Measurements from ENCODE around the gene MIA. TPM values are rescaled to one million over a fixed set of nuclear protein-coding genes. Genes with fewer than 3 reads are reported as not detected.
A peak's percentile ranks its signal among the peaks of the same experiment; 100 is the strongest.
"Not testable (repeated sequence)": the region's sequence is repeated elsewhere in the genome, so short reads cannot be mapped to it uniquely, and the experiment has no call there.

MIA gene
- total and polyA plus RNA-seq, 2 donors, result 2.9 to 11.8 TPM

- Histone ChIP-seq H3K36me3 (ENCODE audit: insufficient read depth) (no peaks in the 10 kb centered on the region), H3K4me3 (ENCODE audit: low read depth, low read length) (peak within 1 kb of the TSS; percentile 49), H3K27ac (ENCODE audit: low read depth) (peak within 1 kb of the TSS; percentile 97), H3K4me1 (ENCODE audit: insufficient read depth) (no peaks in the 10 kb centered on the region)
- WGBS, result under 1% methylated on average over 56 of the region's 56 CpGs
- peak; percentile 99 for DNase-seq (ENCODE audit: extremely low spot score)
Observed at GRCh38 chr19:40777937-40778705, 2.8 kb downstream of the MIA start, which contains the start of gene RAB4B. Gene RAB4B, plus strand, starts transcription at chr19:40778247. Its CDS starts 129 bp downstream, at chr19:40778376.

DNA sequence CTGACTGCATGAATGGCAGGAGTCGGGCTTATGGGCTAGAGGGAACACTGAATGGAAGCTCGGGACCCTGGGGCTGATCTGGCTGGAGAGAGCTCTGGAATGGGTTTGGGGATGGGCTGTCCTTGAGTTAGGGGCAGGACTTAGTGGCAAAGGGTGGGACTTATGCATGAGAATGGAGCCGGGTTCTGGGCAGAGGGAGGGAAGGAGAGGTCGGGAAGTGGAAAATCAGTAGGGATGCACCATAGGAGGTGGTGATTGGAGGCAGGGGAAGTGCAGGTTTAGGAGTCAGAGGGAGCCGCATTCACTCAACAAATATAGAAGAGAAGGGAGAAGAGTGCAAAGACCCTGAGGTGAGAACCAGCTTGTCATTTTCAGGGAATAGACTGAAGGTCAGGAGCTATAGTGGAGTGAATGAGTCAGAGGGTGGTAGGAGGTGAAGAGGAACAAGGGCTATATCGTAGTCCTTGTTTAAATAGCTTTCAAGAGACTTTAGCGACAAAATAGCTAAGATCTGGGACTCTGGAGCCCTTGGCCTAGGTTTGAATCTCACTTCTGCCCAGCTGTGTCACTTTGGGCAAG lies 3.5 kb downstream of the MIA start:
- Histone ChIP-seq H3K36me3 (ENCODE audit: insufficient read depth) (no peaks in the 10 kb centered on the region), H3K27ac (ENCODE audit: low read depth) (no peak overlapping the region), H3K4me3 (ENCODE audit: low read depth, low read length) (peak overlapping the region; percentile 49), H3K4me1 (ENCODE audit: insufficient read depth) (no peaks in the 10 kb centered on the region)
- WGBS, result 7% methylated on average over 7 of the region's 7 CpGs
- DNase-seq (ENCODE audit: extremely low spot score), result no peak

DNA sequence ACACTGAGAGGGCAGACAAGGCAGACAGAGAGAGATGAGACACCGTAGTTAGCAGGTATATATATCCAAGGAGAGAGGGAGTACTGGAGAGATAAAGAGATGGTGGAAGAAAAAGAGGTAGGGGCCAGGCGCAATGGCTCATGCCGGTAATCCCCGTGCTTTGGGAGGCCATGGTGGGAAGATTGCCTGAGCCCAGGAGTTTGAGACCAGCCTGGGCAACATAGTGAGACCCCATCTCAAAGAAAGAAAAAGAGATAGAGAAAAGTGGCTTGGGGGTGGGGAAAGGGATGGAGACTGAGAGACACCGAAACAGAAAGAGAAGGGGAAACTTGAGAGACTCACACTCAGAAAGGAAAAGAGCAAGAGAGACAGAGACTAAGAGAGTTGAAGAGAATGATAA lies 5.3 kb downstream of the MIA start:
- H3K4me3 ChIP-seq (ENCODE audit: low read depth, low read length), result no peak overlapping the region
- 94% methylated on average over 5 of the region's 5 CpGs for WGBS

DNA sequence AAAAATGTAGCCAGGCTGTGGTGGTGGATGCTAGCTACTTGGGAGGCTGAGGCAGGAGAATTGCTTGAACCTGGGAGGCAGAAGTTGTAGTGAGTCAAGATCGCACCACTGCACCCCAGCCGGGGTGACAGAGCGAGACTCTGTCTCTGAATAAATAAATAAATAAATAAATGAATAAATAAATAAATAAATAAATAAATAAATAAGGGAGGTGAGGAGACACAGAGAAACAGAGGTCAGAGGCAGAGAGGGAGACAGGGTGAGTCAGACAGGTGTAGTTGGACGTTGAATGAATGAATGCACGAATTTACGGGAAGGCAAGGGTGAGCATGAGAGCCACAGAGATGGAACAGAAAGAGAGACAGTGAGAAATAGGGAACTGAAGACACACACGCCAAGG lies 5.8 kb downstream of the MIA start:
- 96% methylated on average over 7 of the region's 7 CpGs for WGBS
- no peak overlapping the region for H3K4me3 ChIP-seq (ENCODE audit: low read depth, low read length)
- no peak for DNase-seq (ENCODE audit: extremely low spot score)
- no peaks in the 10 kb centered on the region for H3K36me3 ChIP-seq (ENCODE audit: insufficient read depth)
- H3K27ac ChIP-seq (ENCODE audit: low read depth), result no peak overlapping the region
- H3K4me1 ChIP-seq (ENCODE audit: insufficient read depth), result no peaks in the 10 kb centered on the region

More for the DNA sequence above, 5.3 kb downstream of the MIA start:
- DNase-seq (ENCODE audit: extremely low spot score), result no peak
- Histone ChIP-seq H3K36me3 (ENCODE audit: insufficient read depth) (no peaks in the 10 kb centered on the region), H3K4me1 (ENCODE audit: insufficient read depth) (no peaks in the 10 kb centered on the region), H3K27ac (ENCODE audit: low read depth) (no peak overlapping the region)

- no peak overlapping the region for H3K4me3 ChIP-seq (ENCODE audit: low read depth, low read length)
- WGBS, result 94% methylated on average over 14 of the region's 14 CpGs
- H3K36me3 ChIP-seq (ENCODE audit: insufficient read depth), result no peaks in the 10 kb centered on the region
- no peaks in the 10 kb centered on the region for H3K4me1 ChIP-seq (ENCODE audit: insufficient read depth)
- no peak for DNase-seq (ENCODE audit: extremely low spot score)
- H3K27ac ChIP-seq (ENCODE audit: low read depth), result no peak overlapping the region
Observed at GRCh38 chr19:40783711-40784110, 8.4 kb downstream of the MIA start.

GRCh38 chr19:40784146-40784545 lies 8.8 kb downstream of the MIA start:
- not testable (repeated sequence) for H3K36me3 ChIP-seq (ENCODE audit: insufficient read depth)

GRCh38 chr19:40785526-40785925 lies 10.2 kb downstream of the MIA start:
- Histone ChIP-seq H3K4me1 (ENCODE audit: insufficient read depth) (no peaks in the 10 kb centered on the region), H3K4me3 (ENCODE audit: low read depth, low read length) (no peak overlapping the region), H3K36me3 (ENCODE audit: insufficient read depth) (no peaks in the 10 kb centered on the region), H3K27ac (ENCODE audit: low read depth) (no peak overlapping the region)
- WGBS, result 72% methylated on average over 1 of the region's 1 CpG
- DNase-seq (ENCODE audit: extremely low spot score), result no peak

More at GRCh38 chr19:40784146-40784545, 8.8 kb downstream of the MIA start:
- H3K27ac ChIP-seq (ENCODE audit: low read depth); DNase-seq (ENCODE audit: extremely low spot score); H3K4me3 ChIP-seq (ENCODE audit: low read depth, low read length); H3K4me1 ChIP-seq (ENCODE audit: insufficient read depth): not testable (repeated sequence)
- WGBS, result 96% methylated on average over 2 of the region's 2 CpGs

- H3K36me3 ChIP-seq (ENCODE audit: insufficient read depth), result no peaks in the 10 kb centered on the region
- no peak overlapping the region for H3K27ac ChIP-seq (ENCODE audit: low read depth)
- no peak overlapping the region for H3K4me3 ChIP-seq (ENCODE audit: low read depth, low read length)
- 90% methylated on average over 25 of the region's 25 CpGs for WGBS
- no peaks in the 10 kb centered on the region for H3K4me1 ChIP-seq (ENCODE audit: insufficient read depth)
- DNase-seq (ENCODE audit: extremely low spot score), result no peak
Observed at GRCh38 chr19:40786060-40787037, 11.0 kb downstream of the MIA start.

GRCh38 chr19:40791349-40791748 lies 16.0 kb downstream of the MIA start:
- DNase-seq (ENCODE audit: extremely low spot score), result no peak
- Histone ChIP-seq H3K27ac (ENCODE audit: low read depth) (no peak overlapping the region), H3K36me3 (ENCODE audit: insufficient read depth) (peaks cover 1% of the 10 kb centered on the region), H3K4me3 (ENCODE audit: low read depth, low read length) (no peak overlapping the region), H3K4me1 (ENCODE audit: insufficient read depth) (no peaks in the 10 kb centered on the region)
- 92% methylated on average over 7 of the region's 7 CpGs for WGBS

DNA sequence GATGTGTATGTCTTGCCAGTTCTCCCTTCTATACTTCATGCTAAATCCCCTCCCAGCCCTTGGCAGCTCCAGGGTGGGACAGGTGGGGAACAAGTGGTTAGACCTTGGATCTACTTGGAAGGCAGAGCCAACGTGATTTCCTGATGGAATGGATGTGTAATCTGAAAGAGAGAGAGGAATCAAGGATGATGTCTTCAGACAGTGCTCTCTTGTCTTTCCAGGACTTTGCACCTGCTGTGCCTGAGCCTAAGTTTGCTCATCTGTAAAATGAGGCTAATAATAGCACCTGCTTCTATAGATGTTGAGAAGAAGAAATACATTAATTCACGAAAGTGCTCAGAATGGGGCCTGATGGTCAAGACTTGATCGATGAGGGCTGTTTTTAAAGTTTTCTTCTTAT lies 16.7 kb downstream of the MIA start:
- Histone ChIP-seq H3K4me1 (ENCODE audit: insufficient read depth) (no peaks in the 10 kb centered on the region), H3K36me3 (ENCODE audit: insufficient read depth) (peaks cover 1% of the 10 kb centered on the region), H3K27ac (ENCODE audit: low read depth) (no peak overlapping the region), H3K4me3 (ENCODE audit: low read depth, low read length) (no peak overlapping the region)
- no peak for DNase-seq (ENCODE audit: extremely low spot score)
- 81% methylated on average over 3 of the region's 3 CpGs for WGBS

- WGBS, result 93% methylated on average over 14 of the region's 14 CpGs
- H3K36me3 ChIP-seq (ENCODE audit: insufficient read depth), result peaks cover 6% of the 10 kb centered on the region
- no peaks in the 10 kb centered on the region for H3K4me1 ChIP-seq (ENCODE audit: insufficient read depth)
- no peak overlapping the region for H3K27ac ChIP-seq (ENCODE audit: low read depth)
- no peak for DNase-seq (ENCODE audit: extremely low spot score)
- no peak overlapping the region for H3K4me3 ChIP-seq (ENCODE audit: low read depth, low read length)
Observed at GRCh38 chr19:40797166-40797962, 22.0 kb downstream of the MIA start.

GRCh38 chr19:40797963-40798682 lies 22.8 kb downstream of the MIA start:
- Histone ChIP-seq H3K4me3 (ENCODE audit: low read depth, low read length) (peak overlapping the region; percentile 14), H3K27ac (ENCODE audit: low read depth) (peak overlapping the region; percentile 75), H3K36me3 (ENCODE audit: insufficient read depth) (peaks cover 5% of the 10 kb centered on the region)

More at GRCh38 chr19:40797963-40798682, 22.8 kb downstream of the MIA start:
- 11% methylated on average over 28 of the region's 28 CpGs for whole genome bisulfite sequencing
- no peak for DNase-seq (ENCODE audit: extremely low spot score)
- H3K4me1 ChIP-seq (ENCODE audit: insufficient read depth), result no peaks in the 10 kb centered on the region
